ENCODE results near the gene SLC38A10.

The SLC38A10 gene

DNA sequence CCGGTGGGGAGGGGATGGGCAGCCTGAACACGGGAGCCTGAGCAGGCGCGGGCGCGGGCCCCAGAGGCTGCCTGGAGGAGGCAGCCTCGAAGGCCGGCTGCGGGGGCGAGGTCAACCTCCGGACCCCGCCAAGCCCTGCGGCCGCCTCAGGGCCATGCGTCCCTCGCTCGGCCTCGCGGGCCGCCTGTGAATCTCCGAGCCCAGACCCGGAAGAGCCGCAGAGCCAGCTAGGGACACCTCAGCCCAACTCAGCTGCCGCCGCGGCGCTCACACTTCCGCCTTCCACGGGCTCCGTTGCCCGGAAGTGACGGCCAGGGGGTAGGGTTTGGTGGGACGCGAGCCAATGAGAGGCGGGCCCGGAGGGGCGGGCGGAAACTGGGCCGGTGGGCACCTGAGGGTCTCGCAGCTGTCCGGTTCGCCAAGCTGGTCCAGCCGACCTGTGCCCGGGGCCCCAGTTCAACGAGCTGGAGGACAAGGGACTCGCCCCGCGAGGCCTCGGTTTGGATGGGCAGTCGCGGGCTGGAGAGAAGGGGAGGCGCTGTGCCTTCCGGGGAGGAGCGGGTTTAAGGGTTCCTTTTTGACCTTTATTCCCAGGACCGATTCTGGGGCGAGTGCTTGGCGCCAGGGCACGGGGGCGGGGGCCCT is at the start of gene SLC38A10:
Gene SLC38A10, minus strand, starts transcription at position 277 of the 645 bp plus-strand sequence. CDS start 386 bp downstream, outside the sequence.
- peak; percentile 92 for DNase-seq (ENCODE audit: low spot score)
- H3K27ac Mint-ChIP-seq: peak within 1 kb of the TSS; percentile 89
- H3K9me3 Mint-ChIP-seq: no peaks in the 10 kb centered on the region
- no peaks in the 10 kb centered on the region for H3K27me3 Mint-ChIP-seq (ENCODE audit: low read depth)
- peaks cover 18% of the 10 kb centered on the region for H3K4me1 Mint-ChIP-seq (ENCODE audit: low read depth)
- H3K36me3 Mint-ChIP-seq (ENCODE audit: low read depth): peaks cover 11% of the 10 kb centered on the region
- H3K4me3 Mint-ChIP-seq: peak within 1 kb of the TSS; percentile 90

DNA sequence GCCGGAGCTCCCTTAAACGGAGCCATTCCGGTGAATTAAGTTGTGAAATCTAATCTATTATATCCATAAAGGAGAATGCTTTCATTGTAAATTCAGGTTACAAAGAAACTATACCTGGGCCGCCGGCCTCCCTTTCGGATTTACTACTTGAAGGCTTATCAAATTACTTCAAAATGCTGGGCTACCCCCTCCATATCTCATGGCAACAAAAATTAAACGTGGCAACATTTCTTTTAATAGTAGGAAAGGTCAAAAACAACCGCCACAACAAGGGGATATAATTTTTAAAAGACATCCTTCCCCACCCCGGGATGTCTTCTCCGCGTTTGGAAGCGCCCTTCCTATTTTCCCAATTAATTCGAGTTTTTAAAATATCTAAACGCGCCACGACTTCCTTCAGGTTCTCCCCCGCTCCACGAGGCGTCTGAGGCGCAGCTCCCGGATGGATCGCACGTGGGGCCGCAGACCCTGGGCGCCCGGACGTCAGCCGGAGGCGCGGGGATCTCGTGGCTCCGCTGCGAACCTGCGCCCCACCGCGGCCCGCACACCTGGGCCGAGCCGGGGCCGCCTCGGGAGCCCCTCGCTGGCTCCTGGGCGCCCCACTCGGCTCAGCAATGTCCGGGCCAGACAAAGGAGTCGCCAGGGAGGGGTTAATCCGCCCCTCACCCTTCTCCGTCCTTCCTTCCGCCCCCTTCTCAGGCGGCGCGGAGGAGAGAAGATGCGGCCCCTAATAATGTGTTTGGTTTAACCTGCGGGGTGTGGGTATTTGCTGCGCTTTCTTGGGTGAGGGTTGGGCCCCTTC is 47.4 kb upstream of the SLC38A10 start:
- Mint-ChIP-seq H3K36me3 (ENCODE audit: low read depth) (peaks cover 4% of the 10 kb centered on the region), H3K27me3 (ENCODE audit: low read depth) (peaks cover 55% of the 10 kb centered on the region), H3K4me3 (no peak overlapping the region), H3K27ac (no peak overlapping the region), H3K4me1 (ENCODE audit: low read depth) (peaks cover 11% of the 10 kb centered on the region), H3K9me3 (no peaks in the 10 kb centered on the region)
- DNase-seq (ENCODE audit: low spot score): no peak

DNA sequence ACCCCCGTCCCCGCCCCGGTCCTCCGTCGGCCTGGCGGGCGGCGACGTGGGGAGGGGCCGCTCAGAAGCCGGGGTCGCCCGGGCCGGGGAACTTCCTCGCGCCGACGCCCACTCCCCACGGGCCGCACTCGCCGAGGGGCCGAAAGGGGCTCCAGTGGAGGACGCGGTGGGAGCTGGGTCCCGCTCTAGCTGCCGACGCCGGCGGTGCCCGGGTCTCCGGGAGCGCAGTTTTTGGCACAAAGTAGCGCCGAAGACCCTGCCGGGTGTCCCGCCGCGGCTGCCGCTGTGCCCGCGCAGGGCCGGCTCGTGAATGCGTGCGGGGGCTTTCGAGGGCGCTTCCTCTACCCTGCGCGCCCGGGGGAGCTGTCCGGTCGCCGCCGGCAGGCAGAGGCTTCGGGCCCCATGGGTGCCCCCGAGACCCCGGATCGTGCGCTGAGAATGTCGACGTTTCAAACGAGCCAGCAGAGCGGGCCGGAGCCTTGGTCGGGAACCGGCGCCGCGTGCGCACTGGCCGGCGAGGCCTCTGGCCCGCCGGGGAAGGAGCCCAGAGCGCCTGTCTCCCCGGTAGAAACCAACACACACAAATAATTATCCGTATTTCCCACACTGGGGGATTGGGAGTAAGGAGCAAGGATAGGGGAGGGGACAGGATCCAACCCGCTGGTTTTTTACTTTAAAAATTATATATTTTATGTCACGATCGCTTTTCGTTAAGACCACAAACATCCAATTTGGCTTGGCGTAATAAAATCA is 46.6 kb upstream of the SLC38A10 start:
- H3K4me3 Mint-ChIP-seq: no peak overlapping the region
- DNase-seq (ENCODE audit: low spot score): no peak
- no peak overlapping the region for H3K27ac Mint-ChIP-seq
- peaks cover 11% of the 10 kb centered on the region for H3K4me1 Mint-ChIP-seq (ENCODE audit: low read depth)
- H3K27me3 Mint-ChIP-seq (ENCODE audit: low read depth): peaks cover 49% of the 10 kb centered on the region
- peaks cover 4% of the 10 kb centered on the region for H3K36me3 Mint-ChIP-seq (ENCODE audit: low read depth)
- H3K9me3 Mint-ChIP-seq: no peaks in the 10 kb centered on the region

DNA sequence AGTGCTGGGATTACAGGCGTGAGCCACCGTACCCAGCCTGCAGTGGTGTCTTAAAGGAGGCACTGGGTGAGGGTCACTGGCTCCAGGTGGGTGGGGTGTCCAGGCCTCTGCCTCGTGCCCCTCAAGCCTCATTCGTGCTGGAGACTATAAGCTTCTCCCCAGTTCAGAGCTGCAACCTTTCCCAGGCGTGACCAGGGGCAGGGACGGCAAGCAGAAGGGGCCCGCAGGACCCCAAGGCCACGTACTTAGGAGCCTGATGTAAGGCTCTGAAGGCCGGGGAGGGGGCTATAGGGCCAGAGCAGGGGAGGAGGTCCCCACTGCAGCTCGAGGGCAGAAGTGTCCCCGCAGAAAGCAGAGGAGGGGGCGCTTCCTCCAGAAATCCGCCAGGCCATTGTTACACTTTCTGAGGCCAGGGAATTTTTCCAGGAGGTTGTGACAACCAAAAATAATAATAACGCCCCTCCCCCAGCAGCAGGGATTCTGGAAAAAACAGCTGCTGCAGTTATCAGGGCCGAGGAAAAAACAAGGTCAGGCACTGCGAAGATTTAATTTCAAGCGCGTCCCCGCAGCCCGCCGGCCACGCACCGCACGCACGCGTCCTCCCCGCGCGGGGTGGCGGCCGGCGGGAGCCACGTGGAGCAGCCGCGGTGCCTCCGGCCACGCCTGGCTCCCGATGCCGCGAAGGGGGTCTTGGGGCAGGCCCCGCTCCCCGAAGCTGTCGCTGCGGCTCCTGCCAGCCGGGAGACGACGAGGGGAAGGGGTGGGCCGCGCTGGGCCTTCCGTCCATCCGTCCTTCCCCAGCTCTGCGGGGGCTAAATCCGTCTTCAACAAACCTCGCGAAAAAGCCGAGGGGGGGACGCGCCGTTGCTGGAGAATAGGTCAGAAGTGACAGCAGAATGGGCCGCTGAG is 45.8 kb upstream of the SLC38A10 start:
- Mint-ChIP-seq H3K27ac (no peak overlapping the region), H3K36me3 (ENCODE audit: low read depth) (peaks cover 4% of the 10 kb centered on the region), H3K9me3 (no peaks in the 10 kb centered on the region), H3K4me1 (ENCODE audit: low read depth) (peaks cover 11% of the 10 kb centered on the region), H3K27me3 (ENCODE audit: low read depth) (peaks cover 49% of the 10 kb centered on the region), H3K4me3 (no peak overlapping the region)
- DNase-seq (ENCODE audit: low spot score): no peak

DNA sequence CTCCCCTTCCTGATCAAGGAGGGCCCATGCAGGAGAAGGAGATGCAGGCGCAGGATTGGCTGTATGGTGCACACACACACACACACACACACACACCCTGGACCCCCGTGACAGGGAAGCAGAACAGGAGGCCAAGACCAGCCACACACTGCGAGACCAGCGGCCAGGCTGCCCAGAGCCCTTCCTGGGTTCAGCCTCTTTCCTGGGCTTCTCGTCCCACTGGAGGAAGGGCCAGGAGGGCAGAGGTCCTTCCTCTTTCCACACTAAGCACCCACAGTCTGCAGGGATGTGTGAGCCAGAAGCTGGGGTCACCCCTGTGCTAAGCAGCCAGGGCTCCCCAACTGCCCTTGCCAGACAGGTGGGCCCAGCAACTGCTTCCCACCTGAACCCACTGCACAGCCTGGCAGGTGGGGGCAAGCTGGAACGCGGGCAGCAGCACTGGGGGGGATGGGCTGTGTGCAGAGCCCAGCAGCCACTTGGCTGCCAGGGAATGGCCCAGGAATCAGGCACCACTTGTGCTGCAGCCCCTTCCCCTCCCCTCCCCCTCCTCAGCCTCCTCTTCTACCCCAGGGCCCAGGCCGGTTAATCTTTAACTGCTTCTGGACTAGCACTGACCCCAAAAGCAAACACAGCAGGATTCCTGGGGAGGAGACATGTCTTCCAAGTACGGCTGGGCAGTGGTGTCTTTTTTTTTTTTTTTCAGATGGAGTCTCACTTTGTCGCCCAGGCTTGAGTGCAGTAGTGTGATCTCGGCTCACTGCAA is 44.6 kb upstream of the SLC38A10 start:
- DNase-seq (ENCODE audit: low spot score): no peak
- H3K27me3 Mint-ChIP-seq (ENCODE audit: low read depth): peaks cover 44% of the 10 kb centered on the region
- peaks cover 8% of the 10 kb centered on the region for H3K4me1 Mint-ChIP-seq (ENCODE audit: low read depth)
- H3K27ac Mint-ChIP-seq: no peak overlapping the region
- peaks cover 4% of the 10 kb centered on the region for H3K36me3 Mint-ChIP-seq (ENCODE audit: low read depth)
- no peaks in the 10 kb centered on the region for H3K9me3 Mint-ChIP-seq
- no peak overlapping the region for H3K4me3 Mint-ChIP-seq

DNA sequence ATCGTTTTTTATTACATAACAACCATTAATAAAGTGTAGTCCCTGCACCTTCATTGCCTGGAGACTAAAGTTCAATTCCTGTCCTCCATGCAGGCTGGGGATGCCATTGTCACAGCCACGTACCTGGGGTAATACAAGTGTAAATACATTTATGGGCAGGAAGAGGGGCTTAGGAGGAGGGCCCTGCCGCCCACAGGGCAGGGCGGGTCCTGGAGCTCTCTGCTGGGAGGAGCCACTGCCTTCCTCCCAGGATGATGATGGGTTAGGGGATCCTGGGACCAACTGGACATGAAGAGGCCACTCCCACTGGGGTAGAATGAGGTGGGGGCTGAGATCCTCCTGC is 44.1 kb upstream of the SLC38A10 start:
- Mint-ChIP-seq H3K9me3 (no peaks in the 10 kb centered on the region), H3K27ac (no peak overlapping the region), H3K4me3 (no peak overlapping the region), H3K36me3 (ENCODE audit: low read depth) (no peaks in the 10 kb centered on the region), H3K4me1 (ENCODE audit: low read depth) (peaks cover 3% of the 10 kb centered on the region), H3K27me3 (ENCODE audit: low read depth) (peaks cover 38% of the 10 kb centered on the region)
- DNase-seq (ENCODE audit: low spot score): no peak

DNA sequence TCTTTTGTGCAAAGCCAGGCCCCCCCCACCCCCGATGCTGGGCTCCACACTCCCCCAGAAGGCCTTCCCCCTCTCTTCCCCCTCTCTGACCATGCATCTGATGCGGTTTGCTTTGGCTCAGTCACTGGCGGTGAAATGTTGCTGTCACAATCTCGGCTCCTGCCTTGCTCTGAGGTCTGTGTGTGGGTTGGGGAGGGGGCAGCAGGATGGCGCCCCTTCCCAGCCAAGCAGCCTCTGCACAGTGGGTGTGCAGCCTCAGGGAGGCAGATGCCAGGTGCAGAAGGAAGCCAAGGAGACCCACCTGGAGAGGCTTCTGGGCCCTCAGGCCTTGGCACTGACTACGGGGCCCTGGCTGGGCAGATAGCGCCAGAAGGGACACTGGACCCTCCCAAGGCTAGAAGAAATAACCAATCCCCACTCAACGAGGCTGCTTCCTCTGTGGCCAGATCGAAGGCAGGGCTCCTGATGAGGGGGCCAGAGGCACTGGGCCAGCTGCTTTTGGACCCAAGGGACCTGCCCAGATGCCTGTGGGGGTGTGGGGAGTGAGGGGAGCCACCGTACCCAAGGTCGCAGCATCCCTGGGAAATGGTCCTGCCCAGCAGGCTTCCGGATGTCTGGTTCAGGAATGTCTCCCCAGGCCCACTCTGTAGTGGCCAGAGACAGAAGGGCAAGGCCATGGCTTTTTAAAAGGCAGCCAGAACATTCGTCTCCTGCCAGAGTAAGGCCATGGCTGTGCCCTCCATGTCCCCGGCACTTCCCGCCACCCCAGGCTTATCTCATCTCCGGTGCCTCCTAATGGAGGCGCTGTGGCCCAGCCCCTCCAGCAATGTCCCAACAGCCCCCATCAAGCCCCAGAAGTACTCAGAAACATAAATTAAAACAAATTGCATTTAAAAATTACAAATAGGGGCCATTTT is 43.4 kb upstream of the SLC38A10 start:
- peaks cover 33% of the 10 kb centered on the region for H3K27me3 Mint-ChIP-seq (ENCODE audit: low read depth)
- H3K27ac Mint-ChIP-seq: no peak overlapping the region
- H3K9me3 Mint-ChIP-seq: no peaks in the 10 kb centered on the region
- peaks cover under 1% of the 10 kb centered on the region for H3K4me1 Mint-ChIP-seq (ENCODE audit: low read depth)
- no peaks in the 10 kb centered on the region for H3K36me3 Mint-ChIP-seq (ENCODE audit: low read depth)
- no peak for DNase-seq (ENCODE audit: low spot score)
- no peak overlapping the region for H3K4me3 Mint-ChIP-seq

DNA sequence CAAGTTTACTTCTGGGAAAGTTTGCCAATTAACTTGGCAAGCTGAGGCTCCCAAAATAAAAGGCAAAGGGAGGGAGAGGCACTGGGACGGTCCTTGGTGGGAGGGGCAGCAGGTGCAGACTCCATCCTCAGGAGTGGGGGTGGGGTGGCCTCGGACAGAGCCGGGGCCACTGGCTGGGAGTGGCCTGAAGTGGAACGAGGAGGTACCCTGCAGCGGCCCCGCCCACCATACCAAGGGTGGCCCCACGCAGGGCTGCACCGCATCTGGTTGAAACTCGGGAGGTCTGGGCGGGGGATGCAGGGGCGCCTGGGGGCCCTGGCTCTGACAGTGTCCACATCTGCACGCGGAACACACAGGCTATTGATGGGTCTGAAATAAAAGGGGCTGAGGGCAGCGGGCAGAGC is 42.4 kb upstream of the SLC38A10 start:
- Mint-ChIP-seq H3K36me3 (ENCODE audit: low read depth) (no peaks in the 10 kb centered on the region), H3K27ac (no peak overlapping the region), H3K4me3 (no peak overlapping the region), H3K4me1 (ENCODE audit: low read depth) (no peaks in the 10 kb centered on the region), H3K9me3 (no peaks in the 10 kb centered on the region), H3K27me3 (ENCODE audit: low read depth) (peaks cover 24% of the 10 kb centered on the region)
- no peak for DNase-seq (ENCODE audit: low spot score)

DNA sequence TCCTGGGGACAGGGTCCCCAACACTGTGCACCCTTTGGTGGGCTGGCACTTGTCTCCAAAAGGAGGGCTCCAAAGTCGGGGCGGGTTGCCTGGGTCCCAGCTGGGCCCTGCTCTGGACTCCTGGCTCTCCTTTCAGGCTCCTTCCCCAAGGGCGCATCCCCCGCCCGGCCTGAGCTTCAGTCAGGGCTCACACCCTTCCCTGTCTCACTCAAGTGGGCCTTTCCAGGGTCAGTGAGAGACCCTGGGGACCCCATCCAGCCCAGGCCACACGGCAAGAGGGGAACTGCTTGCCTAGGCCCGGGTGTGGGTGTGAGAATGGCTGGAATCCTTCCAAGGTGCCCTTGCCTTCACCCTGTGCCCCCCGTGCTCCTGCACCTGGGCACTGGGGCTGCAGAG is 41.8 kb upstream of the SLC38A10 start:
- Mint-ChIP-seq H3K27ac (no peak overlapping the region), H3K36me3 (ENCODE audit: low read depth) (no peaks in the 10 kb centered on the region), H3K4me3 (no peak overlapping the region), H3K9me3 (no peaks in the 10 kb centered on the region), H3K4me1 (ENCODE audit: low read depth) (no peaks in the 10 kb centered on the region), H3K27me3 (ENCODE audit: low read depth) (peaks cover 20% of the 10 kb centered on the region)
- no peak for DNase-seq (ENCODE audit: low spot score)

DNA sequence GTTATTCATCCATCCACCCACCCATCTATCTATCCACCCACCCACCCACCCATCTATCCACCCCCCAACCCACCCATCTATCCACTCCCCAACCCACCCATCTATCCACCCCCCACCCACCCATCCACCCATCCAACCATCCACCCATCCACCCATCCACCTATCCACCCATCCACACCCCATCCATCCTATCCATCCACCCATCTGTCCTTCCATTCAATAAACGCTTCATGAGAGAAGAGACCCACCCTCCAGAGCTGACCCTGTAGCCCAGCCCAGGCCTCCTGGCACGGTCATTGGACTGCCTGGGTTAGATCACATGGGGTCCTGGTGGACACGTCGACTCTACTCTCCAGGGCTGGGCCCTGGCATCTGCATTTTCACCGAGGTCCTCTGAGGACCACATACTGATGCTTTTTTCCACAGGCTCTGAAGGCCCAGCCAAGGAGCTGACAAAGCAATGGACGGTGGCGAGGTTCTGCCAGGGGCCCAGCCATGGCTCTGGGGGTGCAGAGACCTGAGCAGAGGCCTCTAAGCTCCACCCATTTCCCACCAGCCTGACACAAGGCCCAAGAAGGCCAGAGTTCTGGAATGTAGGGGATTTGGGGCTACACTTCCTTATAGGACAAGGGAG is 41.3 kb upstream of the SLC38A10 start:
- DNase-seq (ENCODE audit: low spot score): no peak
- Mint-ChIP-seq H3K9me3 (no peaks in the 10 kb centered on the region), H3K27me3 (ENCODE audit: low read depth) (peaks cover 20% of the 10 kb centered on the region), H3K4me3 (no peak overlapping the region), H3K27ac (no peak overlapping the region), H3K4me1 (ENCODE audit: low read depth) (no peaks in the 10 kb centered on the region), H3K36me3 (ENCODE audit: low read depth) (no peaks in the 10 kb centered on the region)

DNA sequence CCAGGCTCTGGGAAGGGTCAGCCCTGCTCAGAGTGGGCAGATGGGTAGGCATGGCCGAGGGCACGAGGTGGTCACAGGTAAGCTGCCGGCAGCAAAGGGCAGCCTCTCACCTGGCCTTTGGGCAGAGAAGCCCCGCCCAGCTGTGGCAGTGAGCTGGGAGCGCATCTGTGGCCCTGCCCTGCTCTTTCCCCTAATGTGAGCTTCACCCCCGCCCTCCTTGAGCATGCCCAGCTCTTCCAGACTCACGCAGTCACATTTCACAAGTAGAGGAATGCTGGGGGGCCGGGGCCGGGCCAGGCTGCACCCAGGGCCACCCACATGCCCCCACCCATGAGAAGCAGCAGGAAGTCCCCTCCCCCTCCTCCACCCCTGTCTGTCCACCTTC is 40.7 kb upstream of the SLC38A10 start:
- Mint-ChIP-seq H3K27ac (no peak overlapping the region), H3K27me3 (ENCODE audit: low read depth) (peaks cover 18% of the 10 kb centered on the region)

More for the DNA sequence above, 40.7 kb upstream of the SLC38A10 start:
- H3K9me3 Mint-ChIP-seq: no peaks in the 10 kb centered on the region
- no peak overlapping the region for H3K4me3 Mint-ChIP-seq
- no peaks in the 10 kb centered on the region for H3K4me1 Mint-ChIP-seq (ENCODE audit: low read depth)
- H3K36me3 Mint-ChIP-seq (ENCODE audit: low read depth): no peaks in the 10 kb centered on the region
- no peak for DNase-seq (ENCODE audit: low spot score)
